Endothelial cell of umbilical vein (primary cell): ENCODE results near the gene TKTL1. TPM values are rescaled to one million over a fixed set of nuclear protein-coding genes. Genes with fewer than 3 reads are reported as not detected.

Source experiments
- BruUV-seq: library from RNA; stranded (reverse); fragments of 400-500 nt; replicated peaks from 2 replicates; lab custom pipeline; 2021; lab: Mats Ljungman, UMichigan
- CTCF ChIA-PET: fragments of 300-600, 350-600 bp; sonication (Branson Sonifier 250); formaldehyde crosslinking; loops from one replicate; lab custom pipeline; 2021; ENCODE audit warnings: antibody characterized with exemption, inconsistent platforms; lab: Charles Lee
- POLR2A ChIA-PET: fragments of 300-600, 350-600 bp; sonication (Branson Sonifier 250); formaldehyde crosslinking; loops from one replicate; lab custom pipeline; 2021; ENCODE audit warnings: antibody characterized with exemption, inconsistent platforms; lab: Charles Lee
- DNase-seq: peaks from one replicate; pipeline ENCODE4 v3.0.0-alpha.2; 2011; ENCODE audit warnings: low read depth, low spot score
- FAIRE-seq: peaks from 2 replicates; lab custom pipeline; 2011; peaks lifted over from hg19 to GRCh38; lab: Jason Lieb, UNC
- H2AFZ ChIP-seq: 2 replicates; pipeline ENCODE4 v1.6.0; 2012; ENCODE audit warnings: low read depth, low read length, control low read depth, inconsistent platforms
- H3K27ac ChIP-seq: 2 replicates; pipeline ENCODE4 v1.5.1; 2011; ENCODE audit warnings: low read depth, mild to moderate bottlenecking, control low read depth, low read length, moderate library complexity; ENCODE audit not compliant: insufficient read depth
- H3K27me3 ChIP-seq, 2 experiments: 2 replicates each; pipeline versions ENCODE4 v1.6.0 to v1.6.1; 2011; ENCODE audit warnings: low read length in 2 of 2, mixed read lengths in 1 of 2; ENCODE audit not compliant: control insufficient read depth in 2 of 2, insufficient read depth in 2 of 2
- H3K36me3 ChIP-seq, 2 experiments: 2 replicates in 1 of 2; 3 replicates in 1 of 2; pipeline ENCODE4 v1.5.1; 2011; ENCODE audit warnings: low read length in 2 of 2, mild to moderate bottlenecking in 1 of 2, moderate library complexity in 1 of 2; ENCODE audit not compliant: control insufficient read depth in 2 of 2, insufficient read depth in 2 of 2; ENCODE audit errors: extremely low read depth in 1 of 2
- H3K4me1 ChIP-seq: 3 replicates; pipeline ENCODE4 v1.5.1; 2011; ENCODE audit warnings: mild to moderate bottlenecking, low read length; ENCODE audit not compliant: control insufficient read depth, insufficient read depth; ENCODE audit errors: extremely low read depth
- H3K4me2 ChIP-seq: 2 replicates; pipeline ENCODE4 v1.6.1; 2011; ENCODE audit warnings: low read length, control low read depth, mixed read lengths; ENCODE audit not compliant: insufficient read depth
- H3K4me3 ChIP-seq, 3 experiments: fragments of 200-600 bp in 1 of 3; sonication (generic), shearing (Covaris generic) in 1 of 3; replicated peaks in 1 of 3; 2 replicates each; pipeline ENCODE4 v1.5.1; 2011 to 2016; ENCODE audit warnings: control low read depth in 3 of 3, low read length in 3 of 3, mild to moderate bottlenecking in 2 of 3, inconsistent platforms in 1 of 3, low read depth in 1 of 3, moderate library complexity in 1 of 3; ENCODE audit not compliant: insufficient read depth in 1 of 3
- H3K79me2 ChIP-seq: 2 replicates; pipeline ENCODE4 v1.6.0; 2012; ENCODE audit warnings: low read length, inconsistent platforms; ENCODE audit not compliant: control insufficient read depth, insufficient read depth
- H3K9ac ChIP-seq: replicated peaks from 2 replicates; pipeline ENCODE3; 2011; ENCODE audit warnings: low read length, control low read depth; ENCODE audit not compliant: insufficient read depth; ENCODE audit errors: extremely low read depth
- H3K9me1 ChIP-seq: replicated peaks from 3 replicates; pipeline ENCODE4 v1.6.0; 2011; ENCODE audit warnings: mild to moderate bottlenecking, low read length; ENCODE audit not compliant: control insufficient read depth, insufficient read depth; ENCODE audit errors: extremely low read depth
- H3K9me3 ChIP-seq: replicated peaks from 2 replicates; pipeline ENCODE4 v1.5.1; 2012; ENCODE audit warnings: low read length, inconsistent platforms; ENCODE audit not compliant: control insufficient read depth, insufficient read depth
- H4K20me1 ChIP-seq: replicated peaks from 2 replicates; pipeline ENCODE3; 2011; ENCODE audit warnings: mild to moderate bottlenecking, low read length; ENCODE audit not compliant: control insufficient read depth, insufficient read depth; ENCODE audit errors: extremely low read depth
- EZH2 ChIP-seq: IDR thresholded peaks from 2 replicates; pipeline ENCODE4 v1.6.1; 2012; ENCODE audit warnings: borderline replicate concordance, low read depth, mild to moderate bottlenecking, moderate library complexity, low read length, inconsistent platforms; ENCODE audit not compliant: severe bottlenecking
- FOS ChIP-seq: IDR thresholded peaks from 2 replicates; pipeline ENCODE4 v1.6.1; 2011; ENCODE audit warnings: mild to moderate bottlenecking, low read length, moderate library complexity, borderline replicate concordance; ENCODE audit not compliant: insufficient read depth
- GATA2 ChIP-seq: IDR thresholded peaks from 2 replicates; pipeline ENCODE4 v1.7.0; 2011; ENCODE audit warnings: low read depth, mild to moderate bottlenecking, moderate library complexity, mixed read lengths, low read length; ENCODE audit not compliant: insufficient read length, insufficient read depth
- MYC ChIP-seq: IDR thresholded peaks from one replicate; pipeline ENCODE4 v1.6.1; 2011; ENCODE audit warnings: mild to moderate bottlenecking, low read depth, low read length
- POLR2AphosphoS5 ChIP-seq: IDR thresholded peaks from 2 replicates; pipeline ENCODE4 v1.6.1; 2012; ENCODE audit warnings: low read depth, mild to moderate bottlenecking, control low read depth, low read length, moderate library complexity; ENCODE audit not compliant: insufficient read depth
- dilution Hi-C: fragments of 300-500 bp; cut with MboI; formaldehyde crosslinking; loops from one replicate; pipeline ENCODE4 v1.15.0; 2019; ENCODE audit warnings: low sequenced_read_pairs; ENCODE audit not compliant: extremely low pct_ligation_motif_present
- intact Hi-C: fragments of 100-400 bp; cut with micrococcal nuclease; formaldehyde crosslinking; loops from one replicate; pipeline ENCODE4 v1.10.0; 2022
- polyA plus RNA-seq, 4 experiments: library from polyadenylated mRNA; depleted of rRNA in 3 of 4; stranded (reverse) in 3 of 4; unstranded in 1 of 4; fragments of >200 nt; gene quantifications; 2 replicates each; pipeline versions ENCODE4 v1.2.1 to v1.2.3, GENCODE V29; 2011 to 2012; ENCODE audit warnings: missing spikeins in 1 of 4
- total RNA-seq: library from RNA; stranded (reverse); gene quantifications from 2 replicates; pipeline ENCODE4 v1.2.3, GENCODE V29; 2021
- TF ChIP-seq, protein P1 (sequence below): IDR thresholded peaks from 2 replicates; pipeline ENCODE4 v1.6.1; 2011; ENCODE audit not compliant: insufficient read depth, insufficient read length

The TKTL1 gene
- total and polyA plus RNA-seq, 2 donors (not counting 3 experiments of a cell fraction or from before 2014, with no cell fraction given) = 0.03 TPM; not detected in 1

GRCh38 chrX:154374313-154375155, 78.9 kb downstream of the TKTL1 start, which contains the start of gene FLNA:
TSS of gene FLNA (minus strand) at chrX:154374634. CDS start at chrX:154371245, 3,389 bp downstream.
- peak within 1 kb of the TSS; percentile 44 for H3K4me2 ChIP-seq
- no peak for TF ChIP-seq FOS
- no peak for TF ChIP-seq MYC
- no peak for TF ChIP-seq POLR2AphosphoS5
- TF ChIP-seq GATA2 = no peak
- TF ChIP-seq, protein P1, sequence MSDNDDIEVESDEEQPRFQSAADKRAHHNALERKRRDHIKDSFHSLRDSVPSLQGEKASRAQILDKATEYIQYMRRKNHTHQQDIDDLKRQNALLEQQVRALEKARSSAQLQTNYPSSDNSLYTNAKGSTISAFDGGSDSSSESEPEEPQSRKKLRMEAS = no peak
- no peak for TF ChIP-seq EZH2
- peaks cover 21% of the 10 kb centered on the region for H3K79me2 ChIP-seq
- H4K20me1 ChIP-seq = no peaks in the 10 kb centered on the region
- ChIA-PET CTCF (interaction anchor here (1.1 to 2.4 kb wide), 5 partner anchors 9 to 403 kb away, joined by 3 to 24 read pairs (median 16); partner anchors contain the start of gene HCFC1), POLR2A (no interaction called here)
- H3K4me1 ChIP-seq = peaks cover 23% of the 10 kb centered on the region
- H3K27ac ChIP-seq = peak within 1 kb of the TSS; percentile 45
- no peak for DNase-seq
- no TSS peak for BruUV-seq
- FAIRE-seq = peak; percentile 43
- H3K4me3 ChIP-seq = peak within 1 kb of the TSS; percentile 5 to 50 (median 9)
- dilution Hi-C loops (no loop called here), intact Hi-C loops (loop anchor here (5.0 kb wide), 1 partner anchor 33 kb away; the partner anchor contains the start of gene DNASE1L1)
- H3K27me3 ChIP-seq = no peaks in the 10 kb centered on the region
- no peaks in the 10 kb centered on the region for H3K36me3 ChIP-seq
- H3K9me3 ChIP-seq = no peaks in the 10 kb centered on the region
- peak within 1 kb of the TSS; percentile 26 for H2AFZ ChIP-seq
- no peaks in the 10 kb centered on the region for H3K9me1 ChIP-seq
- peak within 1 kb of the TSS; percentile 22 for H3K9ac ChIP-seq
